ENCODE results near the gene PIK3C2G. TPM values are rescaled to one million over a fixed set of nuclear protein-coding genes. Genes with fewer than 3 reads are reported as not detected.

The PIK3C2G gene
- total RNA-seq, 4 donors from 2014 or later, result 0.10 to 0.88 (median 0.40) TPM; not detected in 1

GRCh38 chr12:18313306-18313705 is 52.0 kb downstream of the PIK3C2G start:
- intact Hi-C loops (cut with DNase I), result no loop called here
- TF ChIP-seq CTCF (IDR thresholded peaks at IDR 0.05), result no peak
- TF ChIP-seq POLR2A (IDR thresholded peaks at IDR 0.05), result no peak
- Histone ChIP-seq H3K27ac (no peak overlapping the region), H3K27me3 (no peaks in the 10 kb centered on the region), H3K4me3 (replicated peaks in 1 of 3) (no peak overlapping the region), H3K4me1 (no peaks in the 10 kb centered on the region), H3K36me3 (no peaks in the 10 kb centered on the region), H3K9me3 (no peaks in the 10 kb centered on the region)
- 85 to 91% methylated on average over 2 of the region's 2 CpGs for WGBS, 2 donors
- no peak for DNase-seq

- no peaks in the 10 kb centered on the region for H3K36me3 ChIP-seq
- WGBS, 2 donors, result 43 to 49% methylated on average over 6 of the region's 6 CpGs
- H3K27ac ChIP-seq, result no peak overlapping the region
- intact Hi-C loops (cut with DNase I), result no loop called here
- no peak overlapping the region for H3K4me3 ChIP-seq (replicated peaks in 1 of 3)
- no peak for TF ChIP-seq POLR2A (IDR thresholded peaks at IDR 0.05)
- TF ChIP-seq CTCF (IDR thresholded peaks at IDR 0.05), result peak in 3 of 6 experiments; percentile 38 to 48 (median 44)
- DNase-seq, result no peak
- H3K27me3 ChIP-seq, result no peaks in the 10 kb centered on the region
- no peaks in the 10 kb centered on the region for H3K9me3 ChIP-seq
- no peaks in the 10 kb centered on the region for H3K4me1 ChIP-seq
These were observed 58.8 kb downstream of the PIK3C2G start for GRCh38 chr12:18320036-18320617.

DNA sequence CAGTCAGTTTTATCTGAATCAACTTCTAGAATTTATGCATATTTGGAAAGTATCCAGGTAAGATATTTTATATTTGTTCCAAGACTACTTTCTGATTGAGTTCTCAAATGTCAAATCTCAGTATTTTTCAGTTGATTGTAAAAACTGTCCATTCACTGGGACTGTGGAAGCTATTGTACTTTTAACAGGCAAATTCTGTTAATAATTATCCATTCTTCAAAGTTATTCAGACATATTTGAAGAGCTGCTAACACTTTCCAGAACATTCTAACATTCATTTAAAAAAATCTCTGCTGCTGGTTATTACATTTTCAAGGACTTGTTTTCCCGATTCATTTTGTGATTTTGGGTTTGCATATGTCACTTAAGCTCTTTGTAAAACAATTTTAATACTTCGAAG is 59.7 kb downstream of the PIK3C2G start:
- 86 to 91% methylated on average over 2 of the region's 2 CpGs for WGBS, 2 donors
- intact Hi-C loops (cut with DNase I), result no loop called here

DNA sequence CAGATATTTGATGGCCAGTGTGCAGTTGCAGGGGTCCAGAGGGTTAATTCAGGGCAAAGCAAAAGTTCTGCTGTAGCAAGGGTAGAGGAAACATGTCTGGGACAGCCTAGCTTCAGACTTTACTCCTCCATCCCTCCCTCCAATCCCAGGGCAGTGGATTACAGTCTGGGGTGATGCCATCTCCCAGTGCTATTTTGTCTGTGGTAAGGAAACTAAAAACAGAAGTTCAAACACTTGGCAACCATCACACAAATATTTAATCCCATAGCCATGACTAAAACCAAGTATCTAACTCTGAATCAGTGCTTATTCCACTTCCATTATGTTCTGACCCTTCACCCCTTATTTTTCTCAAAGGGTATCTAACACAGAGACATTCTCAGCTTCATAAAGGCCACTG is 61.8 kb downstream of the PIK3C2G start:
- Histone ChIP-seq H3K9me3 (no peaks in the 10 kb centered on the region), H3K4me3 (replicated peaks in 1 of 3) (no peak overlapping the region), H3K27ac (no peak overlapping the region), H3K27me3 (no peaks in the 10 kb centered on the region), H3K4me1 (no peaks in the 10 kb centered on the region), H3K36me3 (no peaks in the 10 kb centered on the region)
- no peak for DNase-seq
- intact Hi-C loops (cut with DNase I), result no loop called here
- no peak for TF ChIP-seq POLR2A (IDR thresholded peaks at IDR 0.05)
- no peak for TF ChIP-seq CTCF (IDR thresholded peaks at IDR 0.05)

More for the DNA sequence above, 59.7 kb downstream of the PIK3C2G start:
- DNase-seq, result no peak
- TF ChIP-seq CTCF (IDR thresholded peaks at IDR 0.05) (no peak), POLR2A (IDR thresholded peaks at IDR 0.05) (no peak)
- Histone ChIP-seq H3K36me3 (no peaks in the 10 kb centered on the region), H3K9me3 (no peaks in the 10 kb centered on the region), H3K4me1 (no peaks in the 10 kb centered on the region), H3K4me3 (replicated peaks in 1 of 3) (no peak overlapping the region), H3K27ac (no peak overlapping the region), H3K27me3 (no peaks in the 10 kb centered on the region)

DNA sequence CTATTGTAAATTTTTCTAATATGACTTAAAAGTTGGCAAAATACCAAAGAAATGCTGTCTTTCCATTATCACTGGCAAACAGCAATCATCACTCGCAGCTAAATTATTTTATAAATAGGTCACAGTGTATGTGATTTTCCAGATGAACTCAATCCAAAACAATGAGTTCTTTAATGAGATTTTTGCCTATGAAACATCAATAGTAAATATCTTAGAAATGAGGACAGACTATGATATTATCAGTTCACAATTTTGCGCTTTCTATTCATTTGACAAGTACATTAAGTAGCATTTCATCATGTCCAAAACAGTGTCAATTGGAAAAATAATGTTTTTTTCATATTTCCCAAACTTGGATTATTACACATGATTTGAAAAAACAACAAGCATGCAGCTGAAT is 65.7 kb downstream of the PIK3C2G start:
- H3K4me3 ChIP-seq (replicated peaks in 1 of 3), result no peak overlapping the region
- no peaks in the 10 kb centered on the region for H3K36me3 ChIP-seq
- H3K27ac ChIP-seq, result no peak overlapping the region
- intact Hi-C loops (cut with DNase I), result no loop called here
- TF ChIP-seq CTCF (IDR thresholded peaks at IDR 0.05) (no peak), POLR2A (IDR thresholded peaks at IDR 0.05) (no peak)
- 80 to 90% methylated on average over 2 of the region's 2 CpGs for WGBS, 2 donors
- no peaks in the 10 kb centered on the region for H3K4me1 ChIP-seq
- no peak for DNase-seq
- H3K27me3 ChIP-seq, result no peaks in the 10 kb centered on the region
- no peaks in the 10 kb centered on the region for H3K9me3 ChIP-seq

Measured in thyroid gland (tissue), 4 donors.